Caco-2 (cell line): Measurements from ENCODE around the gene TGIF1. TPM values are rescaled to one million over a fixed set of nuclear protein-coding genes. Genes with fewer than 3 reads are reported as not detected.

Experiments used
- BruUV-seq: library from RNA; stranded (reverse); fragments of 400-500 nt; replicated peaks from 2 replicates; lab custom pipeline; 2021; lab: Mats Ljungman, UMichigan
- CTCF ChIA-PET: fragments of 300-600 bp; sonication (Branson Sonifier 250); formaldehyde crosslinking; loops from one replicate; lab custom pipeline; 2022; ENCODE audit warnings: antibody characterized with exemption; lab: Charles Lee
- POLR2A ChIA-PET: fragments of 300-600 bp; sonication (Branson Sonifier 250); formaldehyde crosslinking; loops from one replicate; lab custom pipeline; 2022; ENCODE audit warnings: antibody characterized with exemption; lab: Charles Lee
- DNase-seq, 2 experiments: peaks; one replicate each; pipeline versions ENCODE4 v3.0.0 to v3.0.0-alpha.2; 2020 to 2022
- H3K27me3 ChIP-seq: replicated peaks from 2 replicates; pipeline ENCODE4 v1.6.0; 2011; ENCODE audit warnings: low read length; ENCODE audit not compliant: control insufficient read depth, insufficient read depth
- H3K36me3 ChIP-seq: 2 replicates; pipeline ENCODE4 v1.5.1; 2011; ENCODE audit warnings: low read length; ENCODE audit not compliant: control insufficient read depth, insufficient read depth
- H3K4me1 ChIP-seq: fragments of 250-450 bp; sonication (Bioruptor Pico); 2 replicates; pipeline ENCODE4 v1.5.1; 2020; ENCODE audit warnings: mild to moderate bottlenecking
- H3K4me3 ChIP-seq: 2 replicates; pipeline ENCODE4 v1.5.1; 2011; ENCODE audit warnings: low read depth, mild to moderate bottlenecking, control low read depth, low read length
- H3K9me3 ChIP-seq: fragments of 250-450 bp; sonication (Bioruptor Pico); 2 replicates; pipeline ENCODE4 v1.5.1; 2020; ENCODE audit warnings: mild to moderate bottlenecking, moderate library complexity
- H3K27ac Mint-ChIP-seq: one replicate; pipeline ENCODE4 v1.8.0; 2022; ENCODE audit warnings: mixed read lengths; ENCODE audit not compliant: unreplicated experiment
- H3K27me3 Mint-ChIP-seq: one replicate; pipeline ENCODE4 v1.8.0; 2022; ENCODE audit warnings: mixed read lengths; ENCODE audit not compliant: insufficient read depth, unreplicated experiment
- H3K36me3 Mint-ChIP-seq: one replicate; pipeline ENCODE4 v1.8.0; 2022; ENCODE audit warnings: mild to moderate bottlenecking, mixed read lengths; ENCODE audit not compliant: insufficient read depth, unreplicated experiment
- H3K4me1 Mint-ChIP-seq: one replicate; pipeline ENCODE4 v1.8.0; 2022; ENCODE audit warnings: low read depth, mixed read lengths; ENCODE audit not compliant: unreplicated experiment
- H3K4me3 Mint-ChIP-seq: one replicate; pipeline ENCODE4 v1.8.0; 2022; ENCODE audit warnings: mild to moderate bottlenecking, moderate library complexity, mixed read lengths; ENCODE audit not compliant: unreplicated experiment
- H3K9me3 Mint-ChIP-seq: one replicate; pipeline ENCODE4 v1.8.0; 2022; ENCODE audit warnings: mixed read lengths; ENCODE audit not compliant: unreplicated experiment
- intact Hi-C: fragments of 100-400 bp; cut with micrococcal nuclease; formaldehyde crosslinking; loops from one replicate; pipeline ENCODE4 v1.10.0; 2022; ENCODE audit not compliant: unreplicated experiment
- total RNA-seq: library from RNA; stranded (reverse); gene quantifications from 2 replicates; pipeline ENCODE4 v1.2.3, GENCODE V29; 2022
- TF ChIP-seq, protein P1 (sequence below), 2 experiments: fragments of 200-600 bp in 1 of 2; IDR thresholded peaks; 1 replicate in 1 of 2; 2 replicates in 1 of 2; pipeline versions ENCODE4 v1.5.1 to v1.8.0; 2011 to 2022; ENCODE audit warnings: antibody characterized with exemption in 1 of 2, control low read depth in 1 of 2, inconsistent platforms in 1 of 2, low read depth in 1 of 2, low read length in 1 of 2, mild to moderate bottlenecking in 1 of 2, moderate library complexity in 1 of 2; ENCODE audit not compliant: insufficient read depth in 1 of 2, severe bottlenecking in 1 of 2, unreplicated experiment in 1 of 2

The TGIF1 gene
- total RNA-seq, 1 experiment from 2014 or later, result 107 TPM

DNA sequence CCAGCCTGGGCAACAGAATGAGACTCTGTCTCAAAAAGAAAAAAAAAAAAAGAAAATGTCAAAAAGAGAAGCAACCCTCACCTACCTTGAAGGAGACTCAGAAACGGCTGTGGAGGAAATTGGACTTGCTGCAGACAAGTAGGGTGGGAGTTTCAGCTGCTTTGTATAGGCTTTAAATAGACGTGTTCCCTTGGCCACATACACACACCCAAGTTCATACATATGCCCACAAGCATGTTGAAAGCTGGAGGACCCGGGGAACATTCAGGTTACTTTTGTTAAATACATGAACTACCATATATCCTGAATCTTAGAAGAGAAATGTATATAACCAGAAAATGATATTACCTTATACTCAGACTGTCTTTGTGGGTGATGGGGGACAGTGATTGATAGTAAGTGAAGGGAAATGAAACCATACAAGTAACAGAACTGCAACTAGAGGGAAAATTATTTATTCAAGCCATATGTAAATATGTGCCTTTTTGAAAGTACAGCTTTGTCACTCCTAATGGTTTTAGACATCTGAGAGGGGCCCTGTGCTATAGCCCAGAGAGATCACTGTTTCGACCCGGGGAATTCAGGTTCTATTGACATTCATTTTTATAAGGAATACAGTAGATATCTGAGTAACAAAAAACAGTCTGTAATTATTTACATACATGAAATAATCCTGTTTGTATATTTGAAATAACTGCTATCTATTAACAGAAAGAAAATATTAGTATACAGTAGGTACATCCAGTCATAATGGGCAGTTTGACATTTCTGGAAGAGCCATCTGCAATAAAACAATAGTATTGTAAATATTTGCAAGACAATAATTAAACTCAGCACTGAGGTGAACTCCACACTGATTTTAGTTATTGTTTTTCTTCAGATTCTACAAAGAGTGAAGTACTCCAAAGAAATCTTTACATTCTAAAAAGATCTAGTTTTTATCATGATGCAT is 48.0 kb upstream of the TGIF1 start:
- no peaks in the 10 kb centered on the region for H3K27me3 Mint-ChIP-seq
- no peak overlapping the region for H3K27ac Mint-ChIP-seq
- peaks cover 9% of the 10 kb centered on the region for H3K4me1 Mint-ChIP-seq
- H3K4me3 ChIP-seq, result no peak overlapping the region
- no peaks in the 10 kb centered on the region for H3K36me3 Mint-ChIP-seq
- no peaks in the 10 kb centered on the region for H3K27me3 ChIP-seq
- TF ChIP-seq, protein P1, sequence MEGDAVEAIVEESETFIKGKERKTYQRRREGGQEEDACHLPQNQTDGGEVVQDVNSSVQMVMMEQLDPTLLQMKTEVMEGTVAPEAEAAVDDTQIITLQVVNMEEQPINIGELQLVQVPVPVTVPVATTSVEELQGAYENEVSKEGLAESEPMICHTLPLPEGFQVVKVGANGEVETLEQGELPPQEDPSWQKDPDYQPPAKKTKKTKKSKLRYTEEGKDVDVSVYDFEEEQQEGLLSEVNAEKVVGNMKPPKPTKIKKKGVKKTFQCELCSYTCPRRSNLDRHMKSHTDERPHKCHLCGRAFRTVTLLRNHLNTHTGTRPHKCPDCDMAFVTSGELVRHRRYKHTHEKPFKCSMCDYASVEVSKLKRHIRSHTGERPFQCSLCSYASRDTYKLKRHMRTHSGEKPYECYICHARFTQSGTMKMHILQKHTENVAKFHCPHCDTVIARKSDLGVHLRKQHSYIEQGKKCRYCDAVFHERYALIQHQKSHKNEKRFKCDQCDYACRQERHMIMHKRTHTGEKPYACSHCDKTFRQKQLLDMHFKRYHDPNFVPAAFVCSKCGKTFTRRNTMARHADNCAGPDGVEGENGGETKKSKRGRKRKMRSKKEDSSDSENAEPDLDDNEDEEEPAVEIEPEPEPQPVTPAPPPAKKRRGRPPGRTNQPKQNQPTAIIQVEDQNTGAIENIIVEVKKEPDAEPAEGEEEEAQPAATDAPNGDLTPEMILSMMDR (IDR thresholded peaks at IDR 0.05; ENCODE audit: insufficient read depth in 1 of 2, low read depth in 1 of 2, low read length in 1 of 2, severe bottlenecking in 1 of 2, unreplicated experiment in 1 of 2), result no peak
- POLR2A ChIA-PET, result no interaction called here
- no peak overlapping the region for H3K4me3 Mint-ChIP-seq
- H3K9me3 Mint-ChIP-seq, result peaks cover 12% of the 10 kb centered on the region
- intact Hi-C loops, result no loop called here
- H3K9me3 ChIP-seq, result peaks cover 11% of the 10 kb centered on the region; the same call in 1 of the 2 replicates
- CTCF ChIA-PET, result no interaction called here
- H3K4me1 ChIP-seq, result peaks cover 14% of the 10 kb centered on the region
- no peaks in the 10 kb centered on the region for H3K36me3 ChIP-seq
- no peak for DNase-seq
- BruUV-seq, result no TSS peak

DNA sequence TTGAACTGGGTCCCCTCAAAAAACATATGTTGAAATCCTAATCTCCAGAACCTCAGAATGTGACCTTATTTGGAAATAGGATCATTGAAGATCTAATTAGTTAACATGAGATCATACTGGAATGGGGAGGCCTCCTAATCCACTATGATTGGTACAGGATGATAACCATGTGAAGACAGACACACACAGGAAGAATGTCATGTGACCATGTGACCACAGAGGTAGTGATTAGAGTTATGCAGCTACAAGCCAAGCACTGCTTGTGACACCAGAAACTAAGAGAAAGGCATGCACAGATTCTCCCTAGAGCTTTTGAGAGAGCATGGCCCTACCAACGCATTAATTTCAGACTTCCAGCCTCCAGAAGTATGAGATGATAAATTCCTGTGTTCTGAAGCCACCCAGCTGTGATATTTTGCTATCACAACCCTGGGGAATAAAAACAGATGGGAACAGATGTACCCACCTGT is 47.0 kb upstream of the TGIF1 start:
- H3K4me1 Mint-ChIP-seq, result no peaks in the 10 kb centered on the region
- TF ChIP-seq, protein P1 (IDR thresholded peaks at IDR 0.05; ENCODE audit: insufficient read depth in 1 of 2, low read depth in 1 of 2, low read length in 1 of 2, severe bottlenecking in 1 of 2, unreplicated experiment in 1 of 2), result no peak
- no peaks in the 10 kb centered on the region for H3K36me3 Mint-ChIP-seq
- peak; percentile 20 to 42 for DNase-seq
- H3K27ac Mint-ChIP-seq, result no peak overlapping the region
- BruUV-seq, result no TSS peak
- Histone ChIP-seq H3K36me3 (no peaks in the 10 kb centered on the region), H3K4me3 (no peak overlapping the region), H3K27me3 (no peaks in the 10 kb centered on the region), H3K9me3 (peaks cover 11% of the 10 kb centered on the region; the same call in 1 of the 2 replicates), H3K4me1 (peaks cover 6% of the 10 kb centered on the region; the same call in 1 of the 2 replicates)
- no peaks in the 10 kb centered on the region for H3K27me3 Mint-ChIP-seq
- ChIA-PET CTCF (no interaction called here), POLR2A (interaction anchor here (0.9 kb wide), 1 partner anchor 45 kb away, joined by 3 read pairs; no protein-coding TSS in a partner anchor)
- no peak overlapping the region for H3K4me3 Mint-ChIP-seq
- H3K9me3 Mint-ChIP-seq, result peaks cover 12% of the 10 kb centered on the region
- intact Hi-C loops, result no loop called here

DNA sequence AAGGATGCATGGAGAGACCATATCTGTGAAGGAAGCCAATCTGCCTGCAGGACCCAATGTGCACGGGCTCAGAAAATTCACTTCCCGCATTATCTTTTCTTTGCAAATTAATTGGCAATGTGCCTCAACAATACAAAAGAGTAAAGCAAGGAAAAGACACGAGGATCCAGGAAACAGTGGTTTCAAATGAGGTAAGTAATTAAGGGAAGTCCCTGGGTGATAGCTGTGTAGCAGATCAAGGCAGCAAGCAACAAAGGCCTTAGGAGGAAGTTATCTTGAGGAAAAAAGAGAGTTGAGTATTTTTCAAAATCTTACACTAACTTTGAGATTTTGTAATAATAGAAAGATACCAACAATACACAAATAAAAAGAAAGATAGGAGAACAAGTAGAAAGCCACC is 44.3 kb upstream of the TGIF1 start:
- BruUV-seq, result no TSS peak
- peaks cover 6% of the 10 kb centered on the region; the same call in 1 of the 2 replicates for H3K4me1 ChIP-seq
- peaks cover 8% of the 10 kb centered on the region for H3K9me3 Mint-ChIP-seq
- H3K27ac Mint-ChIP-seq, result no peak overlapping the region
- intact Hi-C loops, result no loop called here
- H3K4me1 Mint-ChIP-seq, result no peaks in the 10 kb centered on the region
- 0 out of 2 replicates have a peak, but pooled peaks cover 6% of the 10 kb centered on the region for H3K9me3 ChIP-seq
- no peaks in the 10 kb centered on the region for H3K27me3 Mint-ChIP-seq
- TF ChIP-seq, protein P1 (IDR thresholded peaks at IDR 0.05; ENCODE audit: insufficient read depth in 1 of 2, low read depth in 1 of 2, low read length in 1 of 2, severe bottlenecking in 1 of 2, unreplicated experiment in 1 of 2), result no peak
- no peaks in the 10 kb centered on the region for H3K36me3 ChIP-seq
- H3K36me3 Mint-ChIP-seq, result no peaks in the 10 kb centered on the region
- DNase-seq, result no peak
- POLR2A ChIA-PET, result no interaction called here
- H3K4me3 ChIP-seq, result no peak overlapping the region
- no peak overlapping the region for H3K4me3 Mint-ChIP-seq
- CTCF ChIA-PET, result no interaction called here
- no peaks in the 10 kb centered on the region for H3K27me3 ChIP-seq
